Esophagus muscularis mucosa (tissue), 4 donors: ENCODE measurements around the gene GRIN3B. TPM values are rescaled to one million over a fixed set of nuclear protein-coding genes. Genes with fewer than 3 reads are reported as not detected.

Experiments used
- DNase-seq: peaks from one replicate; pipeline ENCODE4 v3.0.0-alpha.2; 2017; ENCODE audit errors: extremely low spot score
- H3K27ac ChIP-seq, 4 donors: fragments of 200-600 bp; sonication (generic); replicated peaks in 1 of 4; 1 replicate in 3 of 4; 2 replicates in 1 of 4; pipeline ENCODE4 v1.5.1; 2016 to 2019; ENCODE audit warnings: mild to moderate bottlenecking in 1 of 4
- H3K27me3 ChIP-seq, 4 donors: fragments of 200-600 bp; sonication (generic); one replicate each; pipeline versions ENCODE4 v1.5.1 to v1.6.0; 2016 to 2019
- H3K36me3 ChIP-seq, 4 donors: fragments of 200-600 bp; sonication (generic); one replicate each; pipeline ENCODE4 v1.5.1; 2016 to 2019
- H3K4me1 ChIP-seq, 4 donors: fragments of 200-600 bp; sonication (generic); one replicate each; pipeline ENCODE4 v1.5.1; 2016 to 2019
- H3K4me3 ChIP-seq, 4 donors: fragments of 200-600 bp; sonication (generic); 1 replicate in 2 of 4; 2 replicates in 2 of 4; pipeline ENCODE4 v1.5.1; 2016 to 2019; ENCODE audit warnings: mild to moderate bottlenecking in 4 of 4, moderate library complexity in 1 of 4
- H3K9me3 ChIP-seq, 4 donors: fragments of 200-600 bp; sonication (generic); 1 replicate in 3 of 4; 2 replicates in 1 of 4; pipeline ENCODE4 v1.5.1; 2016 to 2019
- CTCF ChIP-seq, 3 experiments: fragments of 200-600 bp in 2 of 3; fragments of 450-650 bp in 1 of 3; sonication (generic) in 2 of 3; IDR thresholded peaks; one replicate each; pipeline ENCODE4 v1.5.1; 2017 to 2019; ENCODE audit warnings: antibody characterized with exemption in 3 of 3, mild to moderate bottlenecking in 2 of 3, moderate library complexity in 1 of 3
- EP300 ChIP-seq: sonication (generic); formaldehyde crosslinking; IDR thresholded peaks from one replicate; pipeline ENCODE4 v1.6.1; 2017; ENCODE audit warnings: antibody characterized with exemption
- POLR2A ChIP-seq: fragments of 450-650 bp; IDR thresholded peaks from one replicate; pipeline ENCODE4 v1.6.1; 2017; ENCODE audit warnings: antibody characterized with exemption, moderate library complexity, mild to moderate bottlenecking, low read depth
- POLR2AphosphoS5 ChIP-seq, 2 donors: sonication (generic); formaldehyde crosslinking; IDR thresholded peaks; one replicate each; pipeline ENCODE4 v1.6.1; 2017; ENCODE audit warnings: antibody characterized with exemption in 2 of 2
- WGBS: methylation state at CpG from one replicate; pipeline ENCODE4 v1.1.5; 2018; 5-methylcytosine and 5-hydroxymethylcytosine counted together
- intact Hi-C: fragments of 100-400 bp; cut with DNase I; formaldehyde crosslinking; loops from one replicate; pipeline ENCODE4 v1.15.1; 2023
- total RNA-seq, 4 donors: library from RNA; depleted of rRNA; stranded (reverse); fragments of >200 nt; gene quantifications; one replicate each; pipeline versions ENCODE4 v1.1.0 to v1.2.1, GENCODE V29; 2016

The GRIN3B gene
- total RNA-seq, 4 donors from 2014 or later: 0.13 to 0.17 TPM; not detected in 2

- TF ChIP-seq POLR2AphosphoS5 (IDR thresholded peaks at IDR 0.05) (no peak), CTCF (IDR thresholded peaks at IDR 0.05) (no peak), EP300 (no peak), POLR2A (no peak)
- no peak for DNase-seq
- WGBS: 93% methylated on average over 21 of the region's 47 CpGs
These were observed 8.9 kb upstream of the GRIN3B start for GRCh38 chr19:991174-991931.

GRCh38 chr19:991932-992669, 8.1 kb upstream of the GRIN3B start:
- no peak for DNase-seq
- peaks cover 17 to 66% (median 58%) of the 10 kb centered on the region in 4 donors for H3K36me3 ChIP-seq
- no peaks in the 10 kb centered on the region for H3K9me3 ChIP-seq
- H3K27ac ChIP-seq: no peak overlapping the region
- H3K4me3 ChIP-seq: no peak overlapping the region
- TF ChIP-seq CTCF (IDR thresholded peaks at IDR 0.05) (no peak), EP300 (no peak), POLR2A (no peak), POLR2AphosphoS5 (IDR thresholded peaks at IDR 0.05) (no peak)
- intact Hi-C loops: no loop called here
- peaks cover 11 to 18% (median 16%) of the 10 kb centered on the region in 4 donors for H3K4me1 ChIP-seq
- H3K27me3 ChIP-seq: peaks cover 7 to 32% (median 17%) of the 10 kb centered on the region in 4 donors
- 93% methylated on average over 6 of the region's 42 CpGs for WGBS

More at GRCh38 chr19:991174-991931, 8.9 kb upstream of the GRIN3B start:
- Histone ChIP-seq H3K36me3 (peaks cover 17 to 73% (median 65%) of the 10 kb centered on the region in 4 donors), H3K27me3 (peaks cover 3 to 24% (median 9%) of the 10 kb centered on the region in 4 donors), H3K27ac (no peak overlapping the region), H3K4me1 (peaks cover 6 to 13% (median 12%) of the 10 kb centered on the region in 4 donors), H3K9me3 (no peaks in the 10 kb centered on the region), H3K4me3 (no peak overlapping the region)
- intact Hi-C loops: no loop called here

GRCh38 chr19:992670-993055, 7.6 kb upstream of the GRIN3B start:
- Histone ChIP-seq H3K4me3 (no peak overlapping the region), H3K27me3 (peaks cover 7 to 37% (median 21%) of the 10 kb centered on the region in 4 donors), H3K9me3 (no peaks in the 10 kb centered on the region), H3K36me3 (peaks cover 17 to 60% (median 56%) of the 10 kb centered on the region in 4 donors), H3K27ac (no peak overlapping the region), H3K4me1 (peaks cover 11 to 18% (median 16%) of the 10 kb centered on the region in 4 donors)
- TF ChIP-seq POLR2A: no peak
- TF ChIP-seq EP300: no peak
- no peak for DNase-seq
- intact Hi-C loops: no loop called here
- WGBS: 89% methylated on average over 13 of the region's 13 CpGs

- intact Hi-C loops: no loop called here
- H3K4me1 ChIP-seq: peaks cover 11 to 18% (median 16%) of the 10 kb centered on the region in 4 donors
- peaks cover 7 to 45% (median 26%) of the 10 kb centered on the region in 4 donors for H3K27me3 ChIP-seq
- TF ChIP-seq POLR2A: no peak
- TF ChIP-seq CTCF (IDR thresholded peaks at IDR 0.05): no peak
- no peak for TF ChIP-seq POLR2AphosphoS5 (IDR thresholded peaks at IDR 0.05)
- TF ChIP-seq EP300: no peak
- no peak overlapping the region for H3K27ac ChIP-seq
- H3K36me3 ChIP-seq: peaks cover 12 to 57% (median 53%) of the 10 kb centered on the region in 4 donors
- 85% methylated on average over 7 of the region's 17 CpGs for WGBS
- no peak for DNase-seq
- H3K4me3 ChIP-seq: no peak overlapping the region
- no peaks in the 10 kb centered on the region for H3K9me3 ChIP-seq
These were observed 6.8 kb upstream of the GRIN3B start for GRCh38 chr19:993361-993830.
